Measurements from ENCODE around the gene GFER.

GRCh38 chr16:2015947-2016208 lies 31.9 kb downstream of the GFER start:
- TF ChIP-seq MAX (IDR thresholded peaks at IDR 0.05; ENCODE audit: low read depth) (no peak), CTCF (IDR thresholded peaks at IDR 0.05) (no peak), EZH2phosphoT487 (IDR thresholded peaks at IDR 0.05; ENCODE audit: borderline replicate concordance, low read depth) (no peak), POLR2AphosphoS5 (IDR thresholded peaks at IDR 0.05; ENCODE audit: low read depth, low read length) (no peak), EP300 (IDR thresholded peaks at IDR 0.05; ENCODE audit: borderline replicate concordance in 1 of 2, low read depth in 1 of 2, low read length in 1 of 2) (no peak), NRF1 (IDR thresholded peaks at IDR 0.05; ENCODE audit: low read depth, low read length) (no peak), FOSL2 (IDR thresholded peaks at IDR 0.05; ENCODE audit: borderline replicate concordance, low read depth) (no peak), SMC3 (IDR thresholded peaks at IDR 0.05; ENCODE audit: low read depth, low read length) (no peak), PBX3 (IDR thresholded peaks at IDR 0.05) (no peak)
